NCI-H510A (cell line): ENCODE results near the gene CMC1.
"Not testable (repeated sequence)": the region's sequence is repeated elsewhere in the genome, so short reads cannot be mapped to it uniquely, and the experiment has no call there.

Source experiments
- DNase-seq: peaks from one replicate; lab custom pipeline; 2025; lab: John Stamatoyannopoulos, UW

The CMC1 gene

DNA sequence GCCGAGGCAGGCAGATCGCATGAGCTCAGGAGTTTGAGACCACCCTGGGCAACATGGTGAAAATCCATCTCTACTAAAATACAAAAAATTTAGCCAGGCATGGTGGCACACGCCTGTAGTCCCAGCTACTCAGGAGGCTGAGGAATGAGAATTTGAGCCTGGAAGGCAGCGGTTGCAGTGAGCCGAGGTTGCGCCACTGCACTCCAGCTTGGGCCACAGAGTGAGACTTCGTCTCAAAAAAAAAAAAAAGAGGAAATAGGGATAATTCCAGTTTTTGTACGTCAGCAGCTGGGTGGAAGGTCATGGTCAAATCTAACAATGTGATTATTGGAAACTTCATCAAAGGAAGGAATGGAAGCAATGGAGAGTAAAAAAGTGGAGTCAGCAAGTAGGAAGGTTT lies 3.1 kb downstream of the CMC1 start:
- no peak for DNase-seq

DNA sequence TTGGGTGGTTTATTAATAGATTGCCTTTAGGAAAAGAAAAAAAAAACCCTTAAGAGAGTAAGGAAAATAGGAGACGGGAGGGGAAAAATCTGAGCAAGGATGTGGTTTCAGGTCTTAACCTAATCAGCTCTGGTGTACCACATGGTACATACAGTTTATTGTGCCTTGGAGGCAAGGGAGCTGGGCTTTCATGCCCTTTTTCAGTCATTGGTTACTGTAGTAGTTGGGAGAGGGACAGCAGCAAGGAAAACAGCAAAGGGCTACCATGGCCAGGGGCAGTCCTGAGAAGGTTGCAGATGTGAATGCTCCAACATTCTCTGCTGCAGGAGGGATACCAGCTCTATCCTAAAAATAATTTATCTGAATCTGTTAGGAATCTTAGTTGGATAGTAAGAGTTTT lies 5.9 kb downstream of the CMC1 start:
- DNase-seq, result no peak

DNA sequence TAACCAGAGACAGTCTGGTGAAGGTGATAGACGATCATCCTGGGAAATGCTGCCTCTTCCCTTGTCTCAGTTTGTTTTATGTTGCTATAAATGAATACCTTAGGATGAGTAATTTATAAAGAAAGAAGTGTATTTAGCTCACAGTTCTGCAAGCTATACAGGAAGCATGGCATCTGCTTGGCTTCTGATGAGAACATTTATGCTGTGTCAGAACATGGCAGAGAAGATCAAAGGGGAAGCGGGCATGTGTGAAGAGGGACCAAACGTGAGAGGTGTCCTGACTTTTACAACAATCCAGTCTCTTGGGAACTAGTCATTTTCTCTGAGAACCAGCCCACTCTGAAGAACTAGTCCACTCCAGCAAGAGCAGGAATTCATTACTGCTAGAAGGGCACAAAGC lies 9.6 kb downstream of the CMC1 start:
- DNase-seq, result no peak

DNA sequence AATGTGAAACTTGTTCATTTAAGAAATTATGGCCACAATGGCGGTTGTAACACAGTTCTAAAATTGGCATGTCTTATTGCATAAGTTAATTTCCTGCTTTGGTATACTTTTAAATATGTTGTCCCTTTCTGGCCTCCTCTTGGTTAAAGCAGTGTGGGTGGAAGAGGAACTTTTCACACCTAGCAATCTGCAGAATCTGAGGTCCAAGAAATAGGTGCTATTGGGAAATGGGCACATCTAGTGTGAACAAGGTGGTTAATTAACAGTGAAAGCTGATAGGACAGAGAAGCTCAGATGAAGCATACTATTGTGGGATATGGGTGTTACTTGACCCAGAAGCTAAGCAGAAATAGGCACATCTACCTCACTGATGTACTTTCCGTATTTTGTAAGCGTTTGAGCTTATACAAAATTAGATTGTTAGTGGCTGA lies 10.6 kb downstream of the CMC1 start:
- DNase-seq, result no peak

DNA sequence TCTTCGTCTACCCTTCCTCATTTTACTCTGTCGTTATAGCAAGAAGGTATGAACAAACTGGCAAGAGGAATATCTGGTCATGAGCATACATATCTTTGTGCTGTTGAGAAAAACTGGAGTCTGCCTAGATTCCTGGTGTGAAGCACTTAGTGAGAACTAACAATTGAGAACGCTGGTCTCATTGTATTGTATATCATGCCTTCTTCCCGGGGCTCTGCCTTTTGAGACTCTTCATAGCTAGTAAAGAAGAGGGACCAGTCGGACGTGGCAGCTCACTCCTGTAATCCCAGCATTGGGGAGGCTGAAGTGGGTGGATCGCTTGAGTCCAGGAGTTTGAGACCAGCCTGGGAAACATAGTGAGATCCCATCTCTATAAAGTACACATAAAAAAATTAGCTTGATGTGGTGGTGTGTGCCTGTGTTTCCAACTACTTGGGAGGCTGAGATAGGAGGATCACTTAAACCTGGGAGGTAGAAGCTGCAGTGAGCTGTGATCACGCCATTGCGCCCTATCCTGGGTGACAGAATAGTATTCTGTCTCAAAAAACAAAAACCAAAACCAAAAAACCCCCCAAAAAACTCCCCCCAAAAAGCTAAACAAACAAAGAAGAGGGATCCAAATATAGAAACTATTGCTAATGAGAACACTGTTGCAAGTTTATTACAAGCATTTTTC lies 11.8 kb downstream of the CMC1 start:
- DNase-seq, result no peak

DNA sequence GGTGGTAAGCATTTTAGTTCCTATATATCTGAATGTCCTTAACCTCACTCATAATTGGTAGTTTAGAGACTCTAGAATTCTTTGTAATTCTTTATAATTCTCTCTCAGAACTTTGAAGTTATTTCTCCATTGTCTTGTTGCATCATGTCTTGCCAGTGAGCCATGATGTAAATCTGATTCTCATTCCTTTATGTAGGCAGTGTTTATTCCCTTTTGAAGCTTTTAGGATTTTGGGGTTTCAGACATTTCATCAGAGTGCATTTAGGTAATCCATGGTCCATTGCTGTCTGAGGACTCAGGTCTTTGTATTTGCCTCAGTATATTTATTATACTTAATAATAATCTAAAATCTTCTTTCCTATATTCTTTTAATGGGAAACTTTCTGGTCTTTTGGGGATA lies 20.6 kb downstream of the CMC1 start:
- DNase-seq, result no peak

DNA sequence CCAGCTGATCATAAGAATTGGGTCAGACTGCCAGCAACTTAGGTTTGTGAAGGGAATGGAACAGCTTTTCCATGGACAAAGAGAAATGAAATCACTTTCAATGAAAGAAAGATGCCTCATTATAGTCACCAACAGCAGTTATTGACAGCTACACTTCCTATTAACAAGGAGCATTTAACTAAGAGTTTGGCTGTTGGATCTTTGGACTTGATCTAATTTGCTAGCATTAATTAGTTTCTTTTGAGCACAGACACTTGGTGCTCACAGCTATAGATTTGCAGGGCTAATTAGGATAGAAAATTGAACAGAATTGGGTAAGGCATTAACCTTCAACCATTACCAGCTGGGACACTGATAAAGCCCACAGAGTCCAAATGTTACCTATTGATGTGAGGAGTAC lies 24.2 kb downstream of the CMC1 start:
- DNase-seq, result no peak

DNA sequence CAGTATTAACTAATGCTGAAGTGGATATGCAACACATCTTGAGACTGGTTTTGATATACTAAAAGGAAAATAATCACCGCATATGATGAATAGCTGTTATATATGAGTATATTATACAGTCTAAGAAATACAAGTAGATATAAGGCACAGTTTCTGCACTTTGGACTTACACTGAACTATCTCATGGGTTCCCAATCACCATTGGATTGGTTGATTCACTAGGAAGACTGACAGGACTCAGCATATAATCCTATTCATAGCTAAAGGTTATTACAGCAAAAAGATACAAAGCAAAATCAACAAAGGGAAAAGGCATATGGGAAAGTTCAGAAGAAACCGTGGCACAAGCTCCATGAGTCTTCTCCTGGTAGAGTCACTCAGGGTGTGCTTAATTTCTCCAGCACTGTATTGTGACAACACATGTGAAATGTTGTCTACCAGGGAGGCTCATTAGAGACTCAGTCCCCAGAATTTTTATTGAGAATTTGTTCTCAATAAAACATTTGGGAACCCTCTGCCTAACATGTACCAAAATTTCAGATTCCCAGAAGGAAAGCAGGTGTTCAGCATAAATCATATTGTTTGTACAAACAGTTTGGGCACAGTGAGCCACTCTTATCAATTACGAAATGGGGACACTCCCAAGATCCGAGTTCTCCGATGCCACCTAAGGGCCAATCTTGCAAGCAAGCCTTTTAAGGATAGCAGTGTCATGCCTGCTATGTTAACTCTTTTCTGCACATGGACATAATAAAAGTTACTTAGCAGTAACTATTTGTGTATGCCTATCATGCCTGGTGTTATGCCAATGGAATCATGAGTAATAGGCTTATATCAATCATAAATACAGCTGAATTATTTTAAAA lies 26.8 kb downstream of the CMC1 start:
- DNase-seq, result no peak

DNA sequence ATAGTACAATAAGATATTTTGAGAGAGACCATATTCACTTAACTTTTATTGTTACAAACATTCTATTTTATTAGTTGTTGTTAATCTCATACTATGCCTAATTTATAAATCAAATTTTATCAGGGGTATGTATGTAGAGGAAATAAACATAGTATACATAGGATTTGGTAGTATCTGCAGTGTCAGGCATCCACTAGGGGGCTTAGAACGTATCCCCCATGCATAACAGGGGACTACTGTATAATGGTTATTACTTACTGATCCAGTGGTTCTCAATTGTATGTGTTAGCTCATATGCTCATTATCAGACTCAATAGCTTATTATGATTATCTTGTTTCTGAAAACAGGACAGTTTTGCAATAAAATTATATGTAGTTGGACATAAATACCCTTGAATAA lies 27.6 kb downstream of the CMC1 start:
- DNase-seq, result no peak

DNA sequence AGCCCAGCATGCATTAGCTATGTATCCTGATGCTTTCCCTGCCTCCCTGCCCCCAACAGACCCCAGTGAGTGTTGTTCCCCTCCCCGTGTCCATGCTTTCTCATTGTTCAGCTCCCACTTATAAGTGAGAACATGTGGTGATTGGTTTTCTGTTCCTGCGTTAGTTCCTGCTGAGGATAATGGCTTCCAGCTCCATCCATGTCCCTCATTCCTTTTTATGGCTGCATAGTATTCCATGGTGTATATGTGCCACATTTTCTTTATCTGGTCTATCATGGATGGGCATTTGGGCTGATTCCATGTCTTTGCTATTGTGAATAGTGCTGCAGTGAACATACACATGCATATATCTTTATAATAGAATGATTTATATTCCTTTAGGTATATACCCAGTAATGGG lies 28.5 kb downstream of the CMC1 start:
- not testable (repeated sequence) for DNase-seq

DNA sequence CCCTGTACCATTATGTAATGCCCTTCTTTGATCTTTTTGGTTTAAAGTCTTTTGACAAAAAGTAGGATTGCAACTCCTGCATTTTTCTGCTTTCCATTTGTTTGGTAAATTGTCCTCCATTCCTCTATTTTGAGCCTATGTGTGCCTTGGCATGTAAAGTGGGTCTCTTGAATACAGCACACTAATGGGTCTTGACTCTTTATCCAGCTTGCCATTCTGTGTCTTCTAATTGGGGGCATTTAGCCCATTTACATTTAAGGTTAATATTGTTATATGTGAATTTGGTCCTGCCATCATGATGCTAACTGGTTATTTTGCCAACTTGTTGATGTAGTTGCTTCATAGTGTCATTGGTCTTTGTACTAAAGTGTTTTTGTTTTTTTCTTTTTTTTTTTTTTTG lies 32.4 kb downstream of the CMC1 start:
- DNase-seq, result no peak

DNA sequence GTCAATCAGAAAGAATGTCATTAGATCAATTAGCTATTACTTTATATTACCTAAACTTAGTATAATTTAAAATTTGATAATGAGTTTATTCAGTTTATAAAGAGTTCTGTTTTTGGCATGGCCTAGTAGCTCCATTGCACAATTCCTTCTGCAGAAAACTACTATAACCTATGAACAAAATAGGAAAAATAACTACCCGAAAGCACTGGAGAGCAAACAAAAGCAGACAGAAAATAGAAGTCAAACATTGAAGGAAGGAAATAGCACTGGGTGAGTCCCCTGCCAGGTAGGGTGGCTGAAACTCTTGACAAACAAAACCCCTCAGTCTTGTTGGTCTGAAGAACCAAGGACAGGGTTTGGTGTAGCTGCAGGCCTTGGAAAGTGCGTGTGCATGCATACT lies 37.5 kb downstream of the CMC1 start:
- DNase-seq, result no peak

DNA sequence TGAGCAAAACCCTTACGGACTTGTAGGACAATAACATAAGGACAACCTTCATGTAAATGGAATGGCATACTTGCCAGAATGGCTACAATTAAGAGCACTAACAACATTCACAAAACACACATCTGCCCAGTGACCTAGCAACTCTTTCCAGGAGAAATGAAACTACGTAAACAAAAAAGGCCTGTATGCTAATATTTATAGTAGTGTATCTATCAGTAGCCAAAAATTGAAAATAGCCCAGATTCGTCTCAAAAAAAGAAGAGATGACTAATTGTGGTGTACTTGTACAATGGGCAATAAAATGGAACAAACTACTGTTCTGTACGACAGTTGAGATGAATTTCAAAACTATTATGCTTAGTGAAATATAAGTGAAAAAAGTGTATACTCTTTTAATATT lies 38.4 kb downstream of the CMC1 start:
- DNase-seq, result no peak

DNA sequence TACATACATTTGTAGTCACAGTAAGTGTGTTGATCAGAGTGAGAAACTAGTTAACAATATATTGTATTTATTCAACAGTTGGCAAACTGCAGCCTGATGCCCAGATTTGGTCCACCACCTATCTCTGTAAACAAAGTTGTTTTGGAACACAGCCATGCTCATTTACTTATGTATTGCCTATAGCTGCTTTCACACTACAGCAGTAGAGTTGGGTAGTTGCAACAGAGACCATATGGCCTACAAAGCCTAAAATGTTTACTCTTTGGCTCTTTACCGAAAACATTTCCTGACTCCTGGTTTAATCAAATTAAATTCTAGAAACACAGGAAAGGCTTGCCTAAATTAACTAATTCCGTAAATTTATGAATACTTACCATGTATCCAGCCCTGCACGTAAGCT lies 39.4 kb downstream of the CMC1 start:
- DNase-seq, result no peak

DNA sequence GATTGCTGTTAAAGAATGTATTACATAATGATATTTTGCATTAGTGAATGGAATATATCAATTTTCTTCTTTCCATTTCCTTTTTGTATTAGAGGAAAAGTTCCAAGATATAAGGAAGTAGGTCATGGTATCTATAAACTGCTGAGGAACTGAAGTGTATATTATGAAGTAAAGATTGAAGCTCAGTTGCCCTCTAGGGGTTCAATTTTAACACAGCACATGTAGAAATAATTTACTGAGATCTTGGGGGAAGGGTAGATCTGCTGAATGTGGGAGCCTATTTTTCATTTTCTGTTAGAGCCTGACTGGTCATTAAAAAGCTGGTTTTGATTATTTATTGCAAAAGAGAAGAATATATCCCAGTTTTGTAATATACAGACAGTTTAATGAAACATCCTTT lies 45.2 kb downstream of the CMC1 start:
- no peak for DNase-seq

DNA sequence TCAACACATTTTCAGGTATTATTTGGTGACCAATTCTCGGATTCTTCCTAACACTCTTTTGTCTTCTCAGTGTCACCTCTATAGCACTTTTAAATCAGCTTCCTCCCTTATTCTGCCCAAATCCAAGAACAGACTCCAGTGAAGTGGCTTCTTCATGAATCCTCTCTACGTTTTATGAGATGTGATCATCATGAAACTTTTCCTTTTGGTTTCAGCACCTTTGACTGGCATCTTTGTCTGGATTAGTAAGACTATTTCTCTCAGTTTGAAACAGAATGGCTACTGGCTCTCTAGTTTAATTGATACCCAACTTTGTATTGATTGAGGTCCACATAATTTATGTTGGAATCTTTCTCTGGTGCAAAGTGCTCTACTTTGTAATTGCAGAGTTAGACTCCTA lies 45.6 kb downstream of the CMC1 start:
- no peak for DNase-seq

DNA sequence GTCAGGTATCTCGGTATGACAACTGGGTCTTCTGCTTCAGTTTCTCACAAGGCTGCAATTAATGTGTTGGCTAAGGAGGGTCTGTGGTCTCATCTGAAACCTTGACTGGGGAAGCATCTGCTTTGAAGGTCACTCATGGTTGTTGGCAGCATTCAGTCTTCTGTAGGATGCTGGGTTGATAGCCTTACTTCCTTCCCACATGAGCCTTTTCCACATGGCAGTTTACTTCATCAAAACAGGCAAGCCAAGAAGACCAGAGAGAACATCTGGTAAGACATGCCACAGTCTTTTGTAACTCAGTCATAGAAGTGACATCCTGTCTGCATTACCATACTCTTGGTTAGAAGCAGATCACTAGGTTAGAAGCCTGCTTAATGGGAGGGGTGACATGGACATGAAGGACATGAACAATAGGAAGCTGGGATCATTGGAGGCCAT lies 49.5 kb downstream of the CMC1 start:
- DNase-seq, result no peak

DNA sequence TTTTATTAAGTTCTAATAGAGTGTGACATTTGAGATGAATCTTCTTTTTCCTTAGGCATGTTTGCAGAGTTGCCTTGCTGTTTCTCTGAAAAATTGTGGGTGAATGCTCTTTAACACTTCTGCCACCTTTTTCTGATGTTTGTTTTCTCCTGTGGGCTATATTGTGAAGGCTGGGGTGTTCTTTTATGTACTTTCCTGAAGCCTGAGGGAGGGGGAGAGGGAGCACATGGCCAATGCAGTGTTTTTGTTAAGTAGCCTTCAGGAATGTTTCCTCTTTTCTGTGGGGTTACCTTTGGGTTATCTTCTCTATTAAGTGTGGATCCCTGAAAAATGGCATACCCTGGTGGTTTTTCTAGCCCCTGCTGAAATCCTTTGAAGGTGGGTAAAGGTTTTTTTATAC lies 50.2 kb downstream of the CMC1 start:
- no peak for DNase-seq

DNA sequence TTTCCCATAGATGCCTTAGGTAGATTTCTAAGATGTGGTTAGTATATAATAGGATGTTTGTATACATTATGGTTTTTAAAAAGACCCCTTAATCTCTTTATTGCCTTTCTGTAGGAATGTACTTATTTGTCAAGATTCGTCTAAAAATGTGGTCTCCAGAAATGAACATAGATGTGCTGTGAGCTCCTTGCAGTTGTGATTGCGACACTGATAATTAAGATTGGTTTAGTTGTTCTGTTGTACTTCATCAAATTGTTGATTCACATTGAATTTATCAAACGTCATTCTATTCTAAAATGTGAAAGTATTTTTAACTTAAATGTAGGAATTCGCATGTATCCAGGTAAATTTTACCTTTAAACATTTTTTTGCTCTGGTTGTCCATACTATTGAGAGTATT lies 51.2 kb downstream of the CMC1 start:
- DNase-seq, result no peak

DNA sequence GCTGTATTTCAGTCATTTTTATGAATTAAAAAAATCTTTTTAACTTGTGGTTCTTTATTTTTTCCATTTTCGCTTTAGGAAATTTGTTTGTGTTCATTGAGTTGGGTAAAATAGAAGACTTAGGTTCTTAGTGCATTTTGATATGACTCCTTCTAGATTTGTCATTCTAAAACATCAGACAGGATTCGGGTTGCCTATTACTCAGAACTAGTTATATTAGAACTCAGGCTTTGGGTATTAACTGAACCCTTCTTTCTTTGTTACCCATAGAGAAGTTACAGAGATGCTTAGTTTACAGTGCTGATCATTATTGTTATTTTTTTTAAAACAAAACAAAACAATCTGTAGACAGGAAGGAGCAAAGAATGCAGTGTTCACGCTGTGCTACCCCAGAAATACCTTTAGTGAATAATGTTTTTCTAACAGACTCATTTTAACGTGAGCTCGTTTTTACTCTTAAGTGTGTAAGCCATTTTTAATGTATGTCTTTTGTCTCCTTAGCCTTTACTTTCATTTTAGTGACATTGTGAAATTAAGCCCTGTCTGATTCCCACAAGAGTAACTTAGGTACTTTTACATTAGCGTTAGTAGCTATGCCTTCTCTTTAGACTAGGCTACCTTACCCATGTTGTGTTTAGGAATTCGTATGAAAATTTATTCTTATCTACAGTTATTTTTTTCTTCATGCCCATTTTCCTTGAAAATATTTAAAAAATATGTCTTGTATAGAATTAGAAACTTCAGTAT lies 53.4 kb downstream of the CMC1 start:
- no peak for DNase-seq

DNA sequence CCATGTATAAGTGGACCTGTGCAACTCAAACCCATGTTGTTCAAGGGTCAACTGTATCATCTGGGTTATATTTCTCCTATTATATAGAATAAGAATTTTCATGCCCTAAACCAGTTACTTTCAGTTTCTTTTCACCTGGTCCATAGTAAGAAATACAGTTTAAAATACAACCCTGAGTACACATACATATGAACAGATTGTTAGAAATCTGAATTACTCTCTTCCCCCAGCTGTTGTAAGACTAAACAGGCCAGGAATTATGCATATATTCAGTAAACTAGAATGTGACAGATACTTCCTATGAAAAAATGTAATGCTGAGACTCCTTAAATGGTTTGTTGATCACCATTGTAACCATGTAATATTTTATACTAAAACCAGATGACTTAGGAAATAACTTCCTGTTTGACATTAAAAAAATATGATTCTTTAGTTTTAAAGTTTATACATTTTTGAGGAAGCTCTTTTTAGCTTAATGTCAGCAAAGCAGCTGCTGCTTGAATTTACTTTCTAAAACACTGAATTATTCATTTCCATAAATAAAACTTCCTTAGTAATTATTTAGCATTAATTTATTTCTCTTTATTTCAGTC lies 54.6 kb downstream of the CMC1 start:
- DNase-seq, result no peak

DNA sequence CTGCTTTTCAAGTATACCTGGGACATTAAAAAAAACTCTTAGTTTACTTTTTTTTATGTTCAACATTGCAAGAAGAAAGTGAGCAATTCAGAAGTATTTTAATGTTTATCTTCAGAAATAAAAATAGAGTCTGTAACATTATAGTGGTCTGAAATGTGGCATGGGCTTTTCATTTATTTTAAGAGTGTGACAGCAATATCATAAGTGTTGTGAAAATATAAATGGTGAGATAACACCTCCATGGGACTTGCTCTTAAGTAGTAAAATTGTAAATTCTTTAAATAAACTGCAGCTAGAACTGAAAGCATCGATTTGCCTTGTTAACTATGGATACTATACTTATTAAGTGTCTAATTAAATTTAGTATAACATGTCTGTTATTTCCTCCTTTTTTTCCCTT lies 58.3 kb downstream of the CMC1 start:
- DNase-seq, result no peak
